K562 (cell line): Measurements from ENCODE around the gene MYLK2. TPM values are rescaled to one million over a fixed set of nuclear protein-coding genes. Genes with fewer than 3 reads are reported as not detected.

ENCODE experiments used
- ATAC-seq: fragments of 200-7000 bp; cut with Tn5 transposase; 3 replicates; pipeline ENCODE4 v1.9.1; 2020; ENCODE audit warnings: moderate library complexity
- BruUV-seq: library from RNA; stranded (reverse); fragments of 400-500 nt; replicated peaks from 2 replicates; lab custom pipeline; 2021; lab: Mats Ljungman, UMichigan
- CTCF ChIA-PET: fragments of 300-600 bp; formaldehyde crosslinking; extraction: SDS; loops from one replicate; lab custom pipeline; 2021; ENCODE audit warnings: low intra/inter-chr PET ratio; lab: Yijun Ruan, JAX
- POLR2A ChIA-PET: fragments of 300-600, 350-650 bp; sonication (Branson Sonifier 250); formaldehyde crosslinking; extraction: SDS; loops from one replicate; lab custom pipeline; 2021; ENCODE audit warnings: antibody characterized with exemption, inconsistent platforms; lab: Yijun Ruan, JAX
- DNase-seq, 4 experiments: peaks; one replicate each; pipeline versions ENCODE4 v3.0.0 to v3.0.0-alpha.2; 2011 to 2018; ENCODE audit warnings: low spot score in 3 of 4, mixed read lengths in 3 of 4; ENCODE audit errors: extremely low read depth in 1 of 4
- FAIRE-seq: peaks from 2 replicates; lab custom pipeline; 2011; peaks lifted over from hg19 to GRCh38; lab: Jason Lieb, UNC
- H2AFZ ChIP-seq: 2 replicates; pipeline ENCODE4 v1.6.0; 2011; ENCODE audit warnings: low read depth, low read length, control low read depth, inconsistent platforms
- H3K27ac ChIP-seq: fragments of 200-600 bp; 3 replicates; pipeline ENCODE4 v1.8.0; 2011; ENCODE audit warnings: low read depth, mild to moderate bottlenecking, control low read depth, inconsistent platforms, low read length, moderate library complexity, mixed read lengths; ENCODE audit errors: extremely low read depth
- H3K27me3 ChIP-seq, 2 experiments: fragments of 300-600 bp in 1 of 2; 2 replicates in 1 of 2; 3 replicates in 1 of 2; pipeline versions ENCODE4 v1.6.0 to v1.8.0; 2011; ENCODE audit warnings: inconsistent platforms in 2 of 2, low read length in 2 of 2, mild to moderate bottlenecking in 1 of 2, mixed read lengths in 1 of 2, moderate library complexity in 1 of 2; ENCODE audit not compliant: control insufficient read depth in 2 of 2, insufficient read depth in 2 of 2
- H3K36me3 ChIP-seq: fragments of 300-600 bp; 3 replicates; pipeline ENCODE4 v1.8.0; 2011; ENCODE audit warnings: mild to moderate bottlenecking, low read length, inconsistent platforms; ENCODE audit not compliant: control insufficient read depth, insufficient read depth
- H3K4me1 ChIP-seq, 2 experiments: fragments of 200-600 bp in 1 of 2; replicated peaks in 1 of 2; 2 replicates in 1 of 2; 3 replicates in 1 of 2; pipeline versions ENCODE4 v1.5.1 to v1.8.0; 2011; ENCODE audit warnings: inconsistent platforms in 2 of 2, low read length in 2 of 2, mild to moderate bottlenecking in 1 of 2, mixed read lengths in 1 of 2, moderate library complexity in 1 of 2; ENCODE audit not compliant: control insufficient read depth in 2 of 2, insufficient read depth in 2 of 2
- H3K4me2 ChIP-seq: 2 replicates; pipeline ENCODE4 v1.6.1; 2011; ENCODE audit warnings: low read length, control low read depth, inconsistent platforms, mixed read lengths; ENCODE audit not compliant: insufficient read depth
- H3K4me3 ChIP-seq: fragments of 200-600 bp; sonication (generic), shearing (Covaris generic); 2 replicates; pipeline ENCODE4 v1.5.1; 2016; ENCODE audit warnings: control low read depth, inconsistent platforms
- H3K79me2 ChIP-seq: fragments of 200-600 bp; 3 replicates; pipeline ENCODE4 v1.8.0; 2011; ENCODE audit warnings: low read length, inconsistent platforms; ENCODE audit not compliant: control insufficient read depth, insufficient read depth
- H3K9ac ChIP-seq, 2 experiments: 2 replicates each; pipeline versions ENCODE4 v1.6.0 to v1.6.1; 2011; ENCODE audit warnings: low read depth in 2 of 2, low read length in 2 of 2, control low read depth in 1 of 2, inconsistent platforms in 1 of 2, mild to moderate bottlenecking in 1 of 2, mixed read lengths in 1 of 2; ENCODE audit not compliant: insufficient read depth in 1 of 2
- H3K9me1 ChIP-seq: one replicate; pipeline ENCODE4 v1.6.0; 2011; ENCODE audit warnings: inconsistent platforms, mild to moderate bottlenecking, low read length, moderate library complexity; ENCODE audit not compliant: control insufficient read depth, insufficient read depth
- H3K9me3 ChIP-seq: replicated peaks from 2 replicates; pipeline ENCODE4 v1.5.1; 2011; ENCODE audit warnings: low read depth, low read length, inconsistent platforms; ENCODE audit not compliant: control insufficient read depth, insufficient read depth
- H4K20me1 ChIP-seq: replicated peaks from 2 replicates; pipeline ENCODE4 v1.6.1; 2011; ENCODE audit warnings: low read length, inconsistent platforms, mixed read lengths; ENCODE audit not compliant: control insufficient read depth, insufficient read depth
- ATF2 ChIP-seq: sonication (generic); formaldehyde crosslinking; IDR thresholded peaks from 2 replicates; pipeline ENCODE4 v1.8.1; 2022; ENCODE audit warnings: missing genetic modification reagents
- IFI16 ChIP-seq: fragments of 250-450 bp; sonication (Bioruptor Pico); IDR thresholded peaks from 2 replicates; pipeline ENCODE4 v2.1.2; 2022; ENCODE audit warnings: mild to moderate bottlenecking, inconsistent platforms
- JUN ChIP-seq, 2 experiments: sonication (generic) in 1 of 2; formaldehyde crosslinking in 1 of 2; IDR thresholded peaks; 2 replicates each; pipeline versions ENCODE4 v1.6.1 to v1.8.0; 2012 to 2022; ENCODE audit warnings: borderline replicate concordance in 2 of 2, mild to moderate bottlenecking in 2 of 2, improper control_type of control experiment in 1 of 2, low read depth in 1 of 2, low read length in 1 of 2, missing genetic modification reagents in 1 of 2
- POLR3A ChIP-seq: IDR thresholded peaks from 2 replicates; pipeline ENCODE4 v1.6.1; 2011; ENCODE audit warnings: borderline replicate concordance, mild to moderate bottlenecking, moderate library complexity; ENCODE audit not compliant: insufficient read length, insufficient read depth; ENCODE audit errors: extremely low read depth
- RFX7 ChIP-seq: fragments of 250-450 bp; sonication (Bioruptor Pico); IDR thresholded peaks from 2 replicates; pipeline ENCODE4 v1.5.1; 2021; ENCODE audit warnings: mild to moderate bottlenecking
- TSHZ1 ChIP-seq: fragments of 250-450 bp; sonication (Bioruptor Pico); IDR thresholded peaks from 2 replicates; pipeline ENCODE4 v1.4.0; 2020; ENCODE audit warnings: mild to moderate bottlenecking, moderate library complexity
- ZBTB33 ChIP-seq: sonication (generic); formaldehyde crosslinking; IDR thresholded peaks from 2 replicates; pipeline ENCODE4 v1.8.1; 2023; ENCODE audit warnings: mild to moderate bottlenecking, missing genetic modification reagents
- WGBS: fragments of 100-300 bp; shearing (Covaris generic); methylation state at CpG from one replicate; pipeline ENCODE4 v1.1.6; 2016; ENCODE audit warnings: low coverage, mixed read lengths; ENCODE audit not compliant: insufficient coverage; ENCODE audit errors: missing lambda C conversion rate; 5-methylcytosine and 5-hydroxymethylcytosine counted together
- in situ Hi-C: fragments of 300-500 bp; cut with MboI; formaldehyde crosslinking; loops from 4 replicates; pipeline ENCODE4 v1.15.0; 2018; ENCODE audit warnings: inconsistent platforms, mixed read lengths
- intact Hi-C: fragments of 100-400 bp; cut with micrococcal nuclease; formaldehyde crosslinking; loops from 2 replicates; pipeline ENCODE4 v1.14.2; 2022
- polyA plus RNA-seq, 8 experiments: library from polyadenylated mRNA; depleted of rRNA in 4 of 8; stranded (reverse) in 5 of 8; unstranded in 3 of 8; fragments of >200 nt; fragmentation: Nextera tagmentation in 2 of 8; fragmentation: Illumina TruSeq in 1 of 8; extraction: Ambion mirVana in 2 of 8; extraction: Trizol in 1 of 8; gene quantifications; 2 replicates each; pipeline versions ENCODE4 v1.2.1 to v1.2.3, GENCODE V29; 2011 to 2014; ENCODE audit warnings: inconsistent platforms in 1 of 8, missing spikeins in 1 of 8
- total RNA-seq, 7 experiments: library from RNA; depleted of rRNA in 6 of 7; stranded (reverse); fragments of >200 nt in 6 of 7; fragmentation: Illumina TruSeq in 2 of 7; extraction: Trizol in 2 of 7; gene quantifications; 2 replicates each; pipeline versions ENCODE4 v1.2.1 to v1.2.3, GENCODE V29; 2011 to 2021; ENCODE audit warnings: low replicate concordance in 1 of 7

MYLK2 gene
- total and polyA plus RNA-seq, 9 of the 15 experiments (the other 6 are each of a cell fraction or from before 2014, with no cell fraction given): 0.07 to 0.53 (median 0.18) TPM; not detected in 2

GRCh38 chr20:31862157-31862470 lies 43.0 kb downstream of the MYLK2 start (continued):
- TF ChIP-seq ATF2 (CRISPR knock-in tag): no peak
- TF ChIP-seq TSHZ1 (CRISPR knock-in tag): no peak
- no peak for TF ChIP-seq JUN (IDR thresholded peaks at IDR 0.05; ENCODE audit: borderline replicate concordance, low read depth, low read length)
- TF ChIP-seq JUN (CRISPR knock-in tag; IDR thresholded peaks at IDR 0.05; ENCODE audit: borderline replicate concordance): no peak
- no peak for TF ChIP-seq RFX7

- TF ChIP-seq ZBTB33 (CRISPR knock-in tag): no peak
- TF ChIP-seq IFI16 (CRISPR knock-in tag): no peak
- no peak for TF ChIP-seq POLR3A
- no peak overlapping the region for H2AFZ ChIP-seq
- 31% methylated on average over 7 of the region's 8 CpGs for whole genome bisulfite sequencing
- H3K9ac ChIP-seq: no peak overlapping the region
- no peak for ATAC-seq
- CTCF ChIA-PET: no interaction called here
- no peak overlapping the region for H3K4me2 ChIP-seq
- H3K4me3 ChIP-seq: no peak overlapping the region
- intact Hi-C loops: no loop called here
- H3K27ac ChIP-seq: no peak overlapping the region
- H3K4me1 ChIP-seq: peaks cover 0 to 17% of the 10 kb centered on the region in 2 experiments; a peak in 3 of 5 replicates
- H3K9me3 ChIP-seq: no peaks in the 10 kb centered on the region
- no peak for FAIRE-seq
- peaks cover 28 to 69% of the 10 kb centered on the region in 2 experiments for H3K27me3 ChIP-seq
- POLR2A ChIA-PET: no interaction called here
- H3K79me2 ChIP-seq: no peaks in the 10 kb centered on the region
- DNase-seq: no peak
- H3K36me3 ChIP-seq: no peaks in the 10 kb centered on the region
- peaks cover 2% of the 10 kb centered on the region for H3K9me1 ChIP-seq
- H4K20me1 ChIP-seq: peaks cover 14% of the 10 kb centered on the region
- in situ Hi-C loops: loop anchor here (5.0 kb wide), 1 partner anchor 90 kb away; the partner anchor contains the start of gene PDRG1
- no TSS peak for BruUV-seq
These were observed 43.4 kb downstream of the MYLK2 start for GRCh38 chr20:31862506-31862905.
